GM21576 (cell line): ENCODE measurements around the gene RNF212B.

ENCODE experiments used
- ATAC-seq: cut with Tn5 transposase; IDR thresholded peaks from one replicate; pipeline ENCODE4 v1.9.1; 2021; ENCODE audit warnings: mild to moderate bottlenecking, moderate library complexity; ENCODE audit not compliant: unreplicated experiment

Gene RNF212B

DNA sequence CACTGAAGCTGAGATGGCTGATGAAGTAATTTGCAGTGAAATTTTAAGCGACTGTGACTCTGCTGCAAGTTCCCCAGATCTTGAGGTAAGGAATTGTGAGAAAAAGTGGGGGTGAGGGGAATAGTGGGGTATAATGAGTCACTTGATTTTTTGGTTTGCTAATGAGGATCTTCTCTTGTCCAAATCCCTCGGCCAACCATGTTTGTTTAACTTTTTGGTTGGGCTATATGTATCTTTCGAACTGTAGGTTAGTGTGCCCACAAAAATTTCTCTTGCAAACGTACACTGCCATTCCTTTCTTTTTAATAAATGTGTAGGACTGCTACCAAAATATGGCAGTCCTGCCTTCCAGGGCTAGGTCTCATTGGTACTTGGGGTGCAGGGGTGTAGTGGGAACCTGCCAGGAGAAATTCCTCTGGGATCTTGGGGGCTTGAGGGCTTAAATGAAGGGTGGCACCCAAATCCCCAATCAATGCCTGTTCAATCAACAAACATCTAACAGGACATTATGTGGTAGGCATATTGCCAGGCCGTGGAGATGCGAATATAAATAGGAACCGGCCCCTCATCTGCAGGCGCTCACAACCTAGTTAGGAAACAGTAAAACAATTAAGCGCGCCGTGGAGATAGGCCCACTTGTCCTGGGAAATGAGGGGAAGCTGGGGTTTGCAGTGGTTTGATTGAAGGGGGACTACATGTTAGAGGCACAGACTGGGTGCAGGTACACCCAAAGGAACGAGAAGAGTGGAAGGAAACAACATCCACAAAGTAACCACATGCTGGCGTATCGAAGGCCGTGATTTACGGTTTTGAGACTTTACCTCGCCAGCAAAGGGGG lies 82.2 kb downstream of the RNF212B start:
- ATAC-seq = no peak

DNA sequence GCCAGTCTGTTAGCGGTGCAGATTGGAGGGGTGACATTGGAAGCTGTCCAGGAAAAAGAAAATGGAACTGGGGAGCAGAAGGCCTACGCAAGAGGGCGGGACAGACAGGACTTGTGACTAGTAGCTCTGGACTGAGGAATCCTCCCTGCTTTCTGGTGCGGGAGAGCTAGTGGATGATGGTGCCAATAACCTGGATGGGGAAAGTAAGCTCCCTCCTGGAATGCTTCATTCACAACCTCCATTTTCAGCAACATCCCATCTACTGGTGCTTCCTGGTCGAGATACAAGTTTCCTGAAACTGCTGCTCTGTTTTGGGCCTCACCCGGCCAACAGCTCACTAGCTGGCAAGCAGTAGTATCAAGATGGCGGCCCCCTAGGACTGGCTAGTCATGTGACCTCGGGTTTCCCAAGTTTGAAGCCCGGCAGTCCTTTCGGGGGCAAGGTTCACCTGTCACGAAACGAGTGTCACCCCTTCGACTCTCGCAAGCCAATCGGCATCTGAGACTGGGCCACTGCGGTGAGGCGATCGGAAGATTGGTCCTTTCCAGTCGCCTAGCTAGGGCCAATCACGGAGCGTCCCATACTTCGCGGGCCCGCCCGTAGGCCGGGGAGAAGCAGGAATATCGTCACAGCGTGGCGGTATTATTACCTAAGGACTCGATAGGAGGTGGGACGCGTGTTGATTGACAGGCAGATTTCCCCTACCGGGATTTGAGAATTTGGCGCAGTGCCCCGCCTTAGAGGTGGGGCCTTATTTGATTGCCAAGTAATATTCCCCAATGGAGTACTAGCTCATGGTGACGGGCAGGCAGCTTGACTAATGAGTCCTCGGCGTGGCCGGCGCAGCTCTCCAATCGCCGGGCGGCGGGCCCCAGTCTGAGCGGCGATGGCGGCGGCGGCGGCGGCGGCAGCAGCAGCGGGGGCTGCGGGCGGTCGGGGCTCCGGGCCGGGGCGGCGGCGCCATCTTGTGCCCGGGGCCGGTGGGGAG lies 83.1 kb downstream of the RNF212B start, which contains the start of gene PABPN1:
TSS of gene PABPN1 (plus strand) at position 874 of the 988 bp plus-strand sequence. CDS start at position 887, 13 bp downstream.
- ATAC-seq = peak; percentile 90

DNA sequence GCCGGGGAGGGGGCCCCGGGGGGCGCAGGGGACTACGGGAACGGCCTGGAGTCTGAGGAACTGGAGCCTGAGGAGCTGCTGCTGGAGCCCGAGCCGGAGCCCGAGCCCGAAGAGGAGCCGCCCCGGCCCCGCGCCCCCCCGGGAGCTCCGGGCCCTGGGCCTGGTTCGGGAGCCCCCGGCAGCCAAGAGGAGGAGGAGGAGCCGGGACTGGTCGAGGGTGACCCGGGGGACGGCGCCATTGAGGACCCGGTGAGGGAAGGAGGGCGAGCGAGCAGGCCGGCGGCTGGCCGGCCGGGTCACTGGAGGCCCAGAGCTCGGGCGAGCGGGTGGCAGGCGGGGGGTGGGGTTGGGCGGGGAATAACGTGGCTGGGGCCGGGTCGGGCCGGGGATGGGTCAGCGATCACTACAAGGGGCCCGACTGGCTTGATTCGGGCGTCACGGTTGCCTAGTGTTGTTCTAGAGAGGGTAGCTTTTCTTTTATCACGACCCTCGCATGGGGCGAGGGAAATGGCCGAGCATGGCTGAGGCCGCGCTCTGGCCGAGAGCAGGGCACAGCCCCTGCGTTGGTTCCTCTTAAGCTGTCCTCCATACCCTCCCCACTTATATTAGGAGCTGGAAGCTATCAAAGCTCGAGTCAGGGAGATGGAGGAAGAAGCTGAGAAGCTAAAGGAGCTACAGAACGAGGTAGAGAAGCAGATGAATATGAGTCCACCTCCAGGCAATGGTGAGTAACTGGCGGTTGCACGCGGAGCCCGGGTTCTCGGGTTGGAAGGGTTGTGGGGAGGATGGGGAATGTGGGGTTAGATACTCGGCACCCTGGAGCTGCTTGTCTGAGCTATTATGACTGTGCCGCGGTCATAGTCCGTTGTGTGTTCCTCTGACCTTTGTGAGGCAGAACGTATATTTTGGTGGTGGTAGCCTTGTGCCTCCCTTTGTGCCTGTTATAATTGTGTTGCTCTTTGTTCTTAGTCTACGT lies 84.1 kb downstream of the RNF212B start:
- peak; percentile 9 for ATAC-seq
